Stimulated activated CD4-positive, alpha-beta T cell treated with anti-CD3 and anti-CD28 coated beads, Interleukin-12 subunit alpha, Interleukin-12 subunit beta, amount 100 ng/mL, for 24 hours (primary cell): Measurements from ENCODE around the gene RBBP8NL.

Experiments used
- DNase-seq, 2 experiments: peaks; one replicate each; pipeline ENCODE4 v3.0.0-alpha.2; 2020; ENCODE audit warnings: low read depth in 2 of 2

Gene RBBP8NL

GRCh38 chr20:62407221-62407992, 19.9 kb downstream of the RBBP8NL start, which contains the start of gene CABLES2:
TSS of gene CABLES2 (minus strand) at chr20:62407285. CDS start at chr20:62407276, 9 bp downstream.
- DNase-seq: peak; percentile 85

DNA sequence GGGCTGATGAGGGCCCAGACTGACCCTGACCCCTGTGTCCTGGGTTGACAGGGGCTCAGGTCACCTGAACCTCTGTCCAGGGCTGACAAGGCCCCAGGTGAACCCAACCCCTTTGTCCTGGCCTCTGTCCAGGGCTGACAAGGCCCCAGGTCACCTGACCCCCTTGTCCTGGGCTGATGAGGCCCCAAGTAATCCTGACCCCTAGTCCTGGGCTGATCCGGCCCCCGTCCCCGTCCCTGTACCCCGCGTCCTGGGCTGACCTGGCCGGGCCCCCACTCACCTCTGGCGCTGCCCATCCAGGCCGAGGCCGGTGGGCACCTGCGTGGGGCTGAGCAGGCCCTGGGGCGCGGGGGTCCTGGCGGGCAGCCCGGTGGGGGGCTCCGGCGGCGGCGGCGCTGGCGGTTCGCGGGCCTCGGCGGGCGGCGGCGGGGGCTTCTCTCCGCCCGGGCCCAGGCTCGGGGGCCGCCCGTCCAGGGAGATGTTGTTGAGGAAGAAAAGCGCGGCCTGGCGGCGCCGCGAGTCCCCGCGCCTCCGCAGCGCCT, 20.6 kb downstream of the RBBP8NL start:
- no peak for DNase-seq

GRCh38 chr20:62405981-62406513, 21.3 kb downstream of the RBBP8NL start:
- no peak for DNase-seq

DNA sequence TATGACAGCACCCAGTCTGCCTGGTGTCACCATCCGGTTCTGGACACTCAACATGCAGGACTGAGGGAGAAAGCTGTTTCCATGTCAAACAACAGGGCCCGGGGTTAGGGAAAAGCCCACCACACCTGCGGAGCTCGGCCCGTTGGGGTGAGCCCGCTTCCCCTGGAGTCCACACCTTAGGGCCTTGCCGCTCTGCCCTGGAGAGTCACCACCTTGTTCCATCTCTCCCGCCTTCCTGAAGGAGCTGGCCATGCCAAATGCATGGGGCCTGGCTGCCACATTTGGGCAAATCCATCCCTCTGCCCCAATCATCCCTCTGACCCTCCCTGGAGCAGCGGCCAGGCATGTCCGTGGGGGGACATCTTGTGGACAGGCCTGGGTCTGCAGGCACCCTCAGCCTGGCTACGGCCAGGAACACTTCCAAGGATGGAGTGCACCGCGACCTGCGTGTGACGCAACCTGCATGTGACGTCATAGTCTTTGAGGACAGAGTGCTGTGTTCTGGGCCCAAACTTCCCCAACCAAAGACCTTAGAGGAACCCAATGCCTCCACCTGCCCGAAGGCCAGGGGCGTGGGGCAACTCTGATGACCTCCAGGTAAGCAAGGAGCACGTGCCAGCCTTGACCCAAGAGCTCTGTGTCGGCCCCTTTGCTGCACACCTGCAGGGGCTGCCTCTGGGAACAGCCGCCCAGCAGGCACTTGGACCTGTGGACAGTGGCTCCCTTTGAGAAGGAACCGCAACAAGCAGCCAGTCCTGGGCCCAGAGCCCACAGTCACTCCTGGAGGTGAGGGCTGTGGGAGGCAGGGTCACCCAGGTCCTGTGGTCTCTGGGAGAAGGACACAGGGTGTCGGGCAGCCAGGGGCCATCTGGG, 22.0 kb downstream of the RBBP8NL start:
- no peak for DNase-seq

- DNase-seq: no peak
These were observed 22.6 kb downstream of the RBBP8NL start for GRCh38 chr20:62404761-62405107.

DNA sequence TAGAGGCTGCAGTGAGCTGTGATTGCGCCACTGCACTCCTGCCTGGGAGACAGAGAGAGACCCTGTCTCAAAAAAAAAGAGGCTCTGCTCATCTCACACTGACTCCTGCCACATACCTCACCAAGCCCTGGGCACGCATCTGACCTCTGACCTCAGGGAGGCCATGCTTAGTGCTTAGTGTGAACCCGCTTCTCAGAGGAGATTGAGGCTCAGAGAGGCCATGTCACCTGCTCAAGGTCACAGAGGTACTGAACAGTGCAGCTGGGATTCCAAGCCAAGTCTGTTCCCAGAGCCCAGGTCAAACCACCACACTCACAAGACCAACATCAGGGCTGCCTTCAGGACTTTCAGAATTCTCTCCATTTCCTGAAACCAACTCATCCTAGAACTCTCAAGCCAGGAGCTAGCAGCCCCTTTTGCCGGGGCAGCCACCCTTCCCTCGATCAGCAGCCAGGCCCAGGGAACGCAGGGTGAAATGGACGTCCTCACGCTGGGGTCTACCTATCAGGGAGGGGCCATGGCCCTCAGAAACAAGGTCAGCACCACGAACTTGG, 23.1 kb downstream of the RBBP8NL start:
- no peak for DNase-seq

DNA sequence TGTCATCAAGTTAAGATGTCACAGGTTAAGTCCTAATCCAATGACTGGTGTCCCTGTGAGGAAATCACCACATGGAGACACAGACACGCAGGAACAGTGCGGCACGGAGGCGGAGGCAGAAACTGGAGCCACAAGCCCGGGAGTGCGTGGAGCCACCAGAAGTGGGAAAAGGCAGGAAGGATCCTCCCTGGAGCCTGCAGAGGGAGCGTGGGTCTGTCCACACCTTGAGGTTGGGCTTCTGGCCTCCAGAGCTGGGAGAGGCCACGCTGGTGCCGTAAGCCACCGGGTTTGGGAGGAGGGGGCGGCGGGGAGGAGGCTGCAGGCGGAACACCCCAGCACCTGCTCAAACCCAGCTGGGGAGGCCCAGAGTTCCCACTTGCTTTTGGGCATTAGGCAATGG, 24.0 kb downstream of the RBBP8NL start:
- DNase-seq: no peak

DNA sequence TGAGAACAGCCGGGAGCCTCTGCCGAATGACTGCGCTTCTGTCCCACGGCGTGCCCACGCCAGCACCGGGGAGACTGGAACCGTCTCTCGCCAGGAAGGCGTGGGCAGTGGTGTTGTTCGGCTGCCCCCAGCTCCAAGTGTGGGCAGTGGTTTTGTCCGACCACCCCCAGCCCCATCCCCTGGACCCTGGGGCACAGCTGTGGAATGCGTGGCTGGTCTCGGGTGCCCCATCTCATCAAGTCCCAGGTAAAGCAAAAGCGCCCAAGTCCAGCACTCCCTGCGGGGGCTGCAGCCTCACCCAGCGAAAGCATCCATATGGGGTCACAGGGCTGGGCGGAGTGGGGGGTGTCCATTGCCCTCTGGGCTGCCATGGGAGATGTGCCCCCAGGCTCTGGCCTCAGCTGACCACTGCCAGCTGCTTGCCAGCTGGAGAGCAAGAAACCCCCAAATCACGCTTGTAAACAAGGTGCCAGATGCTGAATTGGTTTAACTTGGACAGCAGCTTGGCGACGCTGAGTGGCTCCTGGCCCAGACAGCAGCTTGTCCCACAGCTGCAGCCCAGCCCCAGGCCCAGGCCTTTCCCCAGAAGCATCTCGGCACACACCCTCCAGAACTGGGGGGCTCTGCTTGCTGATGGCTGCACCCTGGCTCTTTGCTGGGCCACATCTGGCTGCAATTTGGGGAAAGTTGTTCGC, 24.7 kb downstream of the RBBP8NL start:
- DNase-seq: no peak

DNA sequence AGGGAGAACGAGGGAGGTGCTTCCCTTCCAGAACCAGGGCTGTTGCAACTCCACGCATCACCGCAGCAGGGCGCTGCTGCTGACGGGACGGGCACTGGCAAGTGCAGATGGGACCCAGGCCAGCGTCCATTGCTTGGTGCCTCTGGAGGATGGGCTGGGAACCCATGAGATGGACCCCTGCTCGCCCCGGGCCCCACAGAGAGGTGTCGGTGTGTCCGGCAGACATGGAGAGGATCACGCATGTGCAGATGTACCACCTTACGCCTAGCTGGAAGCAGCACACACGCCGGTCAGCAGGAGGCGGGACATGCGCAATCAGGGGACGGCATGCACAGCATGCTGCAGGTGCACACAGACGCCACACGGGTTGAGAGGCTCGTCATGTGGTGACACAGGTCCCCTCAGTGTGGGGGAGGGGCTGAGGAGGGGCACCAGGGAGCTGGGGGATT, 26.0 kb downstream of the RBBP8NL start:
- no peak for DNase-seq

DNA sequence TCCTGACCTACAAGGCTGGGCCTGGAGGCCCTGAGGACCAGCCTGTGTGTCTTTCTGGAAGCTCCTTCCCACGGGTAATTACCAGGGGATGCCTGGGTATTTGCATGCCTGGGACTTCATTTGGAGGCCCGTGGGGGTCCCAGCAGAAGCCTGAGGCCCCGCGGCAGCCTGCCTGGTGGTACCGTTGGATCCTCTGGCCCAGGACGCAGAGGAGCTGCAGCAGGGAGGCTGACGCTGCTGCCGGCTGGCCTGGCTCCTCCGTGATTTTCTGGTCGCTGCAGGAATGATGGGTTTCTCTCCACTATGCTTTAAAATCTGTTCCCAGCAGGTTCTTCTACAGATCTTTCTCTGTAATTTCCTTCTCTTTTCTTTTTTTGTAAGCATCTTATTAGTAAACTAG, 26.8 kb downstream of the RBBP8NL start:
- no peak for DNase-seq

GRCh38 chr20:62400021-62400420, 27.3 kb downstream of the RBBP8NL start:
- no peak for DNase-seq

- no peak for DNase-seq
These were observed 29.1 kb downstream of the RBBP8NL start for GRCh38 chr20:62398120-62398821.

GRCh38 chr20:62396367-62397239, 30.7 kb downstream of the RBBP8NL start:
- no peak for DNase-seq

- DNase-seq: no peak
These were observed 31.8 kb downstream of the RBBP8NL start for GRCh38 chr20:62395311-62396242.

GRCh38 chr20:62394248-62395245, 32.8 kb downstream of the RBBP8NL start:
- no peak for DNase-seq

DNA sequence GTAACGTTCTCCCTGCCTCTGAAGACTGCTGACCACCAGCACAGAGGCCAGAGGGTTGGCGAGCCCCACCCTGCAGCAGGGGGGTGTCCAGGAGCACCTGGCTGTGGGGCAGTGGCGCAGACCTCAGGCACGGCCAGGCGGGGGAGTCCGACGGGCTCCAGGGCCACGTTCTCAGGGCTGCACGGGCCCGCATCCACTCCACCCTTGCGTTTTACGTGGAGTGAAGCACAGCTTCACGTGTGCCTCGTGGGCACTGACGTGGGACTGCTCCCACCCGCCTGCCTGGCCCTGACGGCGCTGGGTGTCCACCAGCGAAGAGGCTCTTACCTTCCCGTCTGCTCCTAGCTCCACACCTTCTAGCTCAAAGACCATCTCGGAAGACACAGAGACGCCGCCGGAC, 33.5 kb downstream of the RBBP8NL start:
- DNase-seq: no peak

DNA sequence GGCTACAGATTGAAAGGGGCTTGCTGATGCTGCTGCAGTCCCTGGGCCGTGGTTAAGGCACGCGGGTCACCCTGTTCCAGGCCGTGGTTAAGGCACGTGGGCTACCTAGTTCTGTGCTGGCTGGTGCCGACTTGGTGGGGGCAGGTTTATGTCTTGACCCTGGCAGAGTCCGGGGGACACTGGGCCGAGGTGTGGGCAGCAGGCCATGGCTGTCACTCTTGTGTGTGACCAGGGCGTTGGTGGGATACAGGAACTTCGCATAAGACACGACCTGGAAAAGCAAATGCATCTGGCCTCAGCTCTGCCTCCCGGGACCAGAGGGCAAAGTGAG, 34.0 kb downstream of the RBBP8NL start:
- DNase-seq: no peak
